Stimulated activated CD8-positive, alpha-beta memory T cell treated with anti-CD3 and anti-CD28 coated beads, Interleukin-7, amount 100 ng/mL, for 1 hour (primary cell): ENCODE results near the gene ZC3H6.
"Not testable (repeated sequence)": the region's sequence is repeated elsewhere in the genome, so short reads cannot be mapped to it uniquely, and the experiment has no call there.

Experiments used
- DNase-seq, 2 donors: peaks; one replicate each; pipeline ENCODE4 v3.0.0-alpha.2; 2020; ENCODE audit warnings: low read depth in 2 of 2

The ZC3H6 gene

DNA sequence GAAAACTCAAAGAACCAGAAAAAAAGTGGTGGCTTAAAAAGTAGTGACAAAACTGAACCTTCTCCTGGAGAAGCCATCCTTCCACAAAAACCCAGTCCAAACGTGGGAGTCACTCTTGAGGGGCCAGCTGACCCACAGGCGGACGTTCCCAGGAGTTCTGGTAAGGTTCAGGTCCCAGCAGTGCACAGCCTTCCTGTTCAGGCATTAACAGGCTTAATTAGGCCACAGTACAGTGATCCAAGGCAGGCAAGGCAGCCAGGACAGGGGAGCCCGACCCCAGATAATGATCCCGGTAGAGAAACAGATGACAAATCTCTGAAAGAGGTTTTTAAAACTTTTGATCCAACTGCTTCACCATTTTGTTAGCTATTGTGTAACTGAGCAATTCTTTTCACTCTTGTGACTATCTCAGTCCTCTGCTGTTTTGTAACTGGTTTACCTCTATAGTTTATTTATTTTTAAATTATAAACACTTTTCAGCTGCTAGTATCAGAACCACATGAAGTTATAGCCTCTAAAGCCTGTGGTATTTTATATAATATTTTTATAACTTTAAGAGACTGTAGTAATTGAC lies 56.8 kb downstream of the ZC3H6 start:
- DNase-seq: no peak

GRCh38 chr2:112335600-112335999 lies 60.2 kb downstream of the ZC3H6 start:
- no peak for DNase-seq

DNA sequence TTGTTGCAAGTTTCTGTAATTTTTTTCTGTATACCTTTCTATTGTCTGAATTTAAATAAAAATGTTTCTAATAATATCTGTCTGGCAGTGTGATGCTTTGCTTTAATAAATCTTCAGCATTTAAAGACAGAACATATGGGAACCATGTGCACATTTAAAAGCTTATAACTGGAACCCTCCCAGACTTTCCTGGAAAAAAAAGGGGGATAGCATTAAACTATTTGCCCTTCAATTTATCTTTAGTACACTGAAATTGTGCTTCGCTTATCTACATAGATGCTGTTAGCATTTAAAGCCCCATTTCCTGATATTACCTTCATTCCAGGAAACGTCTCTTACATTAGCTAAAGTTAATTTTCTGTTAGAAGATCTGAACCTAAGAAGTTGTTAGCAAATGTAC lies 64.6 kb downstream of the ZC3H6 start:
- DNase-seq: no peak

GRCh38 chr2:112340475-112341267 lies 65.3 kb downstream of the ZC3H6 start:
- DNase-seq: no peak

DNA sequence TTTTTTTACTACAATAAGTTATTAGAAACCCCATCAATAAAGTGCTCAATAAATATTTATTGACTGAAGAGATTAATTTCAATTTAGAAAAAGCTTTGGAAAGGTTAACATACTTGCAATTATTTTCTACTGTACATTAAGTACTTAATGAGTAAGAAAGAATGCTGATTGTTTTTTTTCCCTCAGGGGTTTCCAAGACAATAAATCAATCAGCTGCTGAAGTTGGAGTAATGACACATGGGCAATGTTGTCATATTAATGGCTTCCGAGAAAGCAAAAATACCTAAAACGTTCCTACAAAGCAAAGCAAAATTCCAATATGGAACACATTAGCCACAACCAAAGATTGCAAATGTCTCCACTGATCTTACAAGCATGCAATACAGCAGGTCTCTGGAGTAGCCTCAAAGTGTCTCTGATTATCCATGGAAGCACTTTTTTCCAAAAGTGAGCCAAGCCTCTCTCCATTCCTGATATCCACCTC lies 66.7 kb downstream of the ZC3H6 start:
- DNase-seq: no peak

DNA sequence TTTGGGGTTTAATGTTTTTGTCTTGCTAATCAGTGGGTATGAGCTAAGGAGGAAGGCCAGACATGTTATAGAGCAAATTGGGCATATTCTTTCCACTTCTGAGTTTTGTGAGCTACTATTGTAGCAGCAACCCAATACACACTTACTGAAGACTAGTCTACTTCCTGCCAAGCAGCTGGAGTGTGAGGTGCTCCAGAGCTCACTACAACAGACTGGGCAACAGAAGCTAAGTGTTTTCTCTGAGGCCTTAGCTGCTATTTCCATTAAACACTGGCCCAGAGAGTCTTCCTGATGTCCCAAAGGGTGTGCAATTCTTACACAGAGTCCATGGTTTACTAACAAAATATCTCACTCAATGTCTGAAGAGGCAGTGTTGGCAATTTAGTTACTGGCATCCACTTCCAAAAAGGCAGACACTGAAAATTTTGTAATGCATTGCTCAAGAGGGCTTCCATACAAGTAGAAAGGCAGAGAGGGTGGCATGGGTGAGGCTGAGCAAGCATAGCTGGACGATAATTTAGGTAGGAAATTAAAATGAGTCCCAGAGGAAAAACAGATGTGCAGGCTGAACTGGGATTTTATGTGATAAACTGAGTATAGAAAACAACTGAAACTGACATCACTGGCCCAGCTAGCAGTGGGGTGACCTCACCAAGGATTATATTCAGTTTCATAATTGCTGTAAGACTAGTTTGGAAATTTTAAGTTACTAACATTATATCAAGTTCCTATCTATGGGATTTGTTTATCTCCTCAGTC lies 68.6 kb downstream of the ZC3H6 start:
- DNase-seq: no peak

DNA sequence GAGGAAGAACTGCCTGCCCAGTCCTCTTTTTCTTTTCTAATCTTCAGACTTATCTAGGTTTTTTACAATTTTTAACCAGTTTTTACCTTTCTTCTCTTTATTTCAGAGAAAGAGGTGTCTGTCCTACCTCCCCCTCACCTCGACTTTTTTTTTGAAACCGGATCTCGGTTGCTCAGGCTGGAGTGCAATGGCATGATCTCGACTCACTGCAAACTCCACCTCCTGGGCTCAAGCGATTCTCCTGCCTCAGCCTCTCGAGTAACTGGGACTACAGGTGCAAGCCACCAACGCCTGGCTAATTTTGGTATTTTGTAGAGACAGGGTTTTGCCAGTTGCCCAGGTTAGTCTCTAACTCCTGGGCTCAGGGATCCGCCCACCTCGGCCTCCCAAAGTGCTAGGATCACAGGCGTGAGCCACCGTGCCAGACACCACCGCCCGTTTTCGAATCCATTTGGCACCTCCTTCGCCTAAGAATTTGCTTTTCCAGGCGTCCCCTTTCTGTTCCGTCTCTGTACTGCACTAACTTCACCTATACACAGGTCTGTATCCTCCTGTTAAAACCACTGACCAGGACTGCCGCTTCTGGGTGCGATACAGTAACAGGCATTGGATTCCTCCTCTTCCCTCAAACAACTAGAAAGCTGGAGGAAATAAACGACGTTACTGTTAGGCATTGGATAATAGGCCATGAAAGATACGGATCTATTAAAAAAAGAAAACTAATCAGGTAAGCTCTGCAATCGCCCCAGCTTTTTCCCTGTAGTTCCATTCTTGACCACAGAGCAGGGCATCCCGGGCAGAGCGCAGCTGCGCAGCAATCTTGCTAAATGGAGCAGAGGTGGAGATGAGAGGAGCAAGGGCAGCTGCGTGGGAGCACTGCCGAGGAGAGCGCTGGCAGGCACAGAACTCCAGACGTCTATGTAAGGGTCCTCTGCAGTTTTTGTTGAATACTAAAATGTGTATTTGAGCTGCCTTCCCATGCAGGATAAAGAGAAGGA lies 69.9 kb downstream of the ZC3H6 start:
- no peak for DNase-seq

- not testable (repeated sequence) for DNase-seq
These were observed 76.9 kb downstream of the ZC3H6 start for GRCh38 chr2:112352292-112352691.

DNA sequence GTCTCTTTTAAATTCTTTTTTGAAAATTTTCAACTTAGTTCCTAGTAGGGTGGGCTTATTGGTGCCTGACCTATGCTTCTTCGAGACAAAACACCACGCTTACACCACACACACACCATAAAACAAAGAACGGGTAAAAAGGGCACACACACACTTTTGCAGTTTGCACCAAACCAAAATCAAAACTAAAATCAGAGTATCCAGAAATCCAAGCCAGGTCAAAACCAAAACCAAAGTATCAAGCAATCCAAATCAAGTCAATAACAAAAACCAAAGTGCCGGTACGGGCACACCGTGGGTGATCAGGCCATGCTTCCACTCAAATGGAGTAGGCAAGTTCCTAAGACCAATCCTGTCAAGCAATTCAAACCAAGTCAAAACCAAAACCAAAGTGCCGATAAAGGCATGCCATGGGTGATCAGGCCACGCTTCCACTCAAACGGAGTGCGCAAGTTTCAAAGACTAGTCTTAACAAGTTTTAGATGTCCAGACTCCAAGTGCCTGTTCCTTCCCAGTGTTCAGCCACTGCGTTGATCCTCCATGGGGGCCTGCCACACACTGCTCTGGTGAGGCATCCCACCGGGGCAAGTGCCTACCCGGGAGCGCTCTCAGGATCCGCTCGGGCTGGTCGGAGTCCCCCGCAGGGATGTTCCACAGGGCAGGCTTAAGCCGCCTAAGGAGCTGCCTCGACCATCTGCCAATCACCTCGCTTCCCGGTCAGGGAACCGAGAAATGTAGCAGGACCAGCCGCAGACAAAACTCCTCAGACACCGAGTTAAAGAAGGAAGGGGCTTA lies 77.6 kb downstream of the ZC3H6 start:
- DNase-seq: not testable (repeated sequence)

DNA sequence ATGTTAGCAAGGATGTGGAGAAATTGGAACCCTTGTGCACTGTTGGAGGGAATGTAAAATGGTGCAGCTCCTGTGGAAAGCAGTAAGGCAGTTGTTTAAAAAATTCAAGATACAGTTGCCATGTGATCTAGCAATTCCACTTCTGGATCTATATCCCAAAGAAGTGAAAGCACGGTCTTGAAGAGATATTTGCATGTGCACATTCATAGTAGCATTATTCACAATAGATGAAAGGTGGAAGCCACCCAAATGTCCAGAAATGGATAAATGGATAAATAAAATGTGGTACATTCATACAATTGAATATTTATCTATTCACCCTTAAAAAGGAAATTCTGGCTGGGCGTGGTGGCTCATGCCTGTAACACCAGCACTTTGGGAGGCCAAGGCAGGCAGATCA lies 78.9 kb downstream of the ZC3H6 start:
- not testable (repeated sequence) for DNase-seq

- DNase-seq: not testable (repeated sequence)
These were observed 84.7 kb downstream of the ZC3H6 start for GRCh38 chr2:112360055-112360454.
